SU-DHL-6 (cell line): ENCODE results near the gene SNCB.

Experiments used
- H2AFZ ChIP-seq: fragments of 200-600 bp; sonication (generic); 2 replicates; pipeline ENCODE4 v1.6.1; 2014; ENCODE audit warnings: low read depth, mild to moderate bottlenecking, moderate library complexity, mixed read lengths, antibody characterized with exemption, low read length; ENCODE audit not compliant: severe bottlenecking
- H3F3A ChIP-seq: fragments of 200-600 bp; shearing (Covaris generic); 2 replicates; pipeline ENCODE4 v1.6.0; 2016; ENCODE audit warnings: antibody characterized with exemption, mild to moderate bottlenecking; ENCODE audit not compliant: insufficient read depth
- H3K27ac ChIP-seq: fragments of 200-600 bp; sonication (generic); 2 replicates; pipeline ENCODE4 v1.5.1; 2016; ENCODE audit warnings: low read depth, mild to moderate bottlenecking, low read length, moderate library complexity, mixed read lengths
- H3K27me3 ChIP-seq: fragments of 200-600 bp; sonication (generic), shearing (Covaris generic); 2 replicates; pipeline ENCODE4 v1.6.0; 2014; ENCODE audit warnings: mild to moderate bottlenecking, low read length
- H3K36me3 ChIP-seq: fragments of 200-600 bp; sonication (generic); 2 replicates; pipeline ENCODE4 v1.6.1; 2014; ENCODE audit warnings: mild to moderate bottlenecking, low read length, mixed read lengths
- H3K4me2 ChIP-seq: fragments of 300-600, 200-600 bp; shearing (Covaris generic), sonication (generic); 2 replicates; pipeline ENCODE4 v1.6.0; 2014; ENCODE audit warnings: low read length, low read depth, mild to moderate bottlenecking; ENCODE audit not compliant: poor library complexity, severe bottlenecking
- H3K4me3 ChIP-seq: fragments of 200-600 bp; sonication (generic); 2 replicates; pipeline ENCODE4 v1.5.1; 2014; ENCODE audit warnings: antibody characterized with exemption, low read length, mild to moderate bottlenecking, mixed read lengths; ENCODE audit not compliant: insufficient read depth, poor library complexity, severe bottlenecking
- H3K79me2 ChIP-seq: fragments of 200-600 bp; sonication (generic); 2 replicates; pipeline ENCODE4 v1.6.1; 2014; ENCODE audit warnings: mild to moderate bottlenecking, low read length, moderate library complexity; ENCODE audit not compliant: insufficient read depth
- H3K9ac ChIP-seq: fragments of 200-600 bp; sonication (generic); 2 replicates; pipeline ENCODE4 v1.7.0; 2014; ENCODE audit warnings: mild to moderate bottlenecking, low read length
- H3K9me2 ChIP-seq: fragments of 200-600 bp; sonication (generic); replicated peaks from 2 replicates; pipeline ENCODE4 v1.6.1; 2014; ENCODE audit warnings: low read length; ENCODE audit not compliant: insufficient read depth
- H3K9me3 ChIP-seq: fragments of 200-600 bp; sonication (generic); 2 replicates; pipeline ENCODE4 v1.6.1; 2014; ENCODE audit warnings: low read length, mixed read lengths; ENCODE audit not compliant: insufficient read depth
- H4K20me1 ChIP-seq: fragments of 200-600 bp; sonication (generic); 2 replicates; pipeline ENCODE4 v1.6.1; 2014; ENCODE audit warnings: low read depth, mild to moderate bottlenecking, antibody characterized with exemption, low read length, moderate library complexity, mixed read lengths
- EZH2phosphoT487 ChIP-seq: fragments of 200-600 bp; sonication (generic), shearing (Covaris generic); conservative IDR thresholded peaks from 2 replicates; pipeline ENCODE4 v1.6.1; 2018; ENCODE audit warnings: mild to moderate bottlenecking, antibody characterized with exemption, low read length, moderate library complexity, mixed read lengths
- TF ChIP-seq, protein P1 (sequence below): fragments of 200-600 bp; sonication (generic); IDR thresholded peaks from one replicate; pipeline ENCODE4 v1.5.1; 2017; ENCODE audit warnings: antibody characterized with exemption, mild to moderate bottlenecking, low read length, moderate library complexity; ENCODE audit not compliant: insufficient read depth, poor library complexity, severe bottlenecking

SNCB gene

DNA sequence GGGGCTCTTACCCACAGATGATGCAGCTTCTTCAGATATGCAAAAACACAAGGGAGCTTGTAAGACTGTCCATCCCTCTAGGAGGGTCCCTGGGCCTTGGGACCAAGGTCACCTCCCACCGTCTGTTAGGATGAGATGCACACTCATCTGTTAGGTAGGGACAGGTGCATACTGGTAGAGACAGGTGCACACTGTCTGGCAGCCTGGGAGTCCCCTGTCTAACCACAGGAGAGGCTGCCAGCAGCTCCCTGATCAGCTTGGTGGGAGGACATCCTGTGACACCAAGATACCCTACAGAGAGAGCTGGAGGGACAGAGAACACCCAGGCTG is 30.2 kb upstream of the SNCB start:
- Histone ChIP-seq H3K4me2 (no peak overlapping the region), H3K27me3 (no peaks in the 10 kb centered on the region), H3K9me3 (no peaks in the 10 kb centered on the region), H3K79me2 (no peaks in the 10 kb centered on the region), H2AFZ (no peak overlapping the region), H3K9ac (no peak overlapping the region), H3F3A (no peaks in the 10 kb centered on the region), H4K20me1 (no peaks in the 10 kb centered on the region), H3K27ac (no peak overlapping the region), H3K4me3 (no peak overlapping the region), H3K9me2 (no peaks in the 10 kb centered on the region), H3K36me3 (no peaks in the 10 kb centered on the region)
- TF ChIP-seq, protein P1, sequence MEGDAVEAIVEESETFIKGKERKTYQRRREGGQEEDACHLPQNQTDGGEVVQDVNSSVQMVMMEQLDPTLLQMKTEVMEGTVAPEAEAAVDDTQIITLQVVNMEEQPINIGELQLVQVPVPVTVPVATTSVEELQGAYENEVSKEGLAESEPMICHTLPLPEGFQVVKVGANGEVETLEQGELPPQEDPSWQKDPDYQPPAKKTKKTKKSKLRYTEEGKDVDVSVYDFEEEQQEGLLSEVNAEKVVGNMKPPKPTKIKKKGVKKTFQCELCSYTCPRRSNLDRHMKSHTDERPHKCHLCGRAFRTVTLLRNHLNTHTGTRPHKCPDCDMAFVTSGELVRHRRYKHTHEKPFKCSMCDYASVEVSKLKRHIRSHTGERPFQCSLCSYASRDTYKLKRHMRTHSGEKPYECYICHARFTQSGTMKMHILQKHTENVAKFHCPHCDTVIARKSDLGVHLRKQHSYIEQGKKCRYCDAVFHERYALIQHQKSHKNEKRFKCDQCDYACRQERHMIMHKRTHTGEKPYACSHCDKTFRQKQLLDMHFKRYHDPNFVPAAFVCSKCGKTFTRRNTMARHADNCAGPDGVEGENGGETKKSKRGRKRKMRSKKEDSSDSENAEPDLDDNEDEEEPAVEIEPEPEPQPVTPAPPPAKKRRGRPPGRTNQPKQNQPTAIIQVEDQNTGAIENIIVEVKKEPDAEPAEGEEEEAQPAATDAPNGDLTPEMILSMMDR = no peak
- no peak for TF ChIP-seq EZH2phosphoT487

DNA sequence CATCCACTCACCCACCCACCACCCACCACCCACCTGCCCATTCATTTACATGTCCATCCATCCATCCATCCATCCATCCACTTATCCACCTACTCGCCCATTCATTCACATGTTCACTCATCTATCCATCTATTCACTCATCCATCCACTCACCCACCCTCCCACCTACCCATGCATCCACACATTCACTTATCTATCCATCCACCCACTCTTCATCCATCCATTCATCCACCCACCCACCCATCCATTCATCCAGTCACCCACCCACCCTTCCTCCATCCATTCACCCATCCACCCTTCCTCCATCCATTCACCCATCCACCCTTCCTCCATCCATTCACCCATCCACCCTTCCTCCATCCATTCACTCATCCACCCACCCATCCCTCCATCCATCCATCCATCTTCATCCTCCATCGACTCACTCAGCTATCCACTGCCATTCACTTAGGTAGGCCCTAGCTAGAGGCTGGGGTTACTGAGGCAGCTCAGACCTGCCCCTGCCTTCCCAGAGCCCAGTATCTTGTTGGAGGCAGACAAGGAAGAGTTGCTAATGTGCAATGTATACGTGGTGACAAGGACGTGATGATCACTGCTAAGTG is 29.6 kb upstream of the SNCB start:
- no peaks in the 10 kb centered on the region for H3K79me2 ChIP-seq
- H4K20me1 ChIP-seq = no peaks in the 10 kb centered on the region
- H3F3A ChIP-seq = no peaks in the 10 kb centered on the region
- no peak for TF ChIP-seq EZH2phosphoT487
- TF ChIP-seq, protein P1 = no peak
- H3K27ac ChIP-seq = no peak overlapping the region
- H3K9me2 ChIP-seq = no peaks in the 10 kb centered on the region
- H3K36me3 ChIP-seq = no peaks in the 10 kb centered on the region
- H3K4me3 ChIP-seq = no peak overlapping the region
- H3K4me2 ChIP-seq = no peak overlapping the region
- no peaks in the 10 kb centered on the region for H3K27me3 ChIP-seq
- no peak overlapping the region for H2AFZ ChIP-seq
- H3K9ac ChIP-seq = no peak overlapping the region
- no peaks in the 10 kb centered on the region for H3K9me3 ChIP-seq

DNA sequence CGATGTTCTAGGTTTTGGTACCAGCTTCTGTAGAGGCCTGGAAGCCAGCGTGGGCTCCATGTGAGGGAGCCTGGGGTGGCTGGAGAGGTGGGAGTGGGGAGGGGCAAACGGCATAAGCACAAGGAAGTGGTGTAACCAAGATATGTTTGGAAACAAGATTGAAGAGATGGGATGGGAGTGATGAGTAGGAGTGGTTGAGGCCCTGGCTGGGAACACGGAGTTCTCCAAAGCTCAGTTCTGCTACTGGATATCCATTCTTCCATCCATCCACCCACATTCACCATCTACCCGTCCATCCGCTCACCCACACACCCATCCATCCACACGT is 29.1 kb upstream of the SNCB start:
- Histone ChIP-seq H3K4me2 (no peak overlapping the region), H3K9me3 (no peaks in the 10 kb centered on the region)
- no peak for TF ChIP-seq EZH2phosphoT487
- TF ChIP-seq, protein P1 = no peak

More for the DNA sequence above, 29.1 kb upstream of the SNCB start:
- Histone ChIP-seq H3K36me3 (no peaks in the 10 kb centered on the region), H3F3A (no peaks in the 10 kb centered on the region), H3K27me3 (no peaks in the 10 kb centered on the region), H3K9me2 (no peaks in the 10 kb centered on the region), H3K27ac (no peak overlapping the region), H2AFZ (no peak overlapping the region), H3K9ac (no peak overlapping the region), H3K79me2 (no peaks in the 10 kb centered on the region), H3K4me3 (no peak overlapping the region), H4K20me1 (no peaks in the 10 kb centered on the region)
